Heart left ventricle (tissue), 16 donors: Measurements from ENCODE around the gene DLG1. TPM values are rescaled to one million over a fixed set of nuclear protein-coding genes. Genes with fewer than 3 reads are reported as not detected.

Source experiments
- ATAC-seq, 4 donors: fragments of 200-7000 bp; cut with Tn5 transposase; one replicate each; pipeline ENCODE4 v1.9.1; 2020 to 2022; ENCODE audit warnings: moderate library complexity in 4 of 4, mild to moderate bottlenecking in 3 of 4, moderate number of reproducible peaks in 1 of 4
- DNase-seq, 5 donors: peaks; one replicate each; pipeline ENCODE4 v3.0.0-alpha.2; 2020
- H3K27ac ChIP-seq, 12 donors: fragments of 200-600 bp; sonication (generic) in 4 of 12; one replicate each; pipeline versions ENCODE4 v1.5.0 to v1.8.0; 2016 to 2022; ENCODE audit warnings: mild to moderate bottlenecking in 2 of 12
- H3K27me3 ChIP-seq, 9 donors: fragments of 200-600 bp; sonication (generic) in 2 of 9; one replicate each; pipeline versions ENCODE4 v1.5.1 to v1.8.0; 2016 to 2022; ENCODE audit warnings: mild to moderate bottlenecking in 3 of 9
- H3K36me3 ChIP-seq, 9 donors: fragments of 200-600 bp; sonication (generic) in 2 of 9; one replicate each; pipeline versions ENCODE4 v1.5.0 to v1.8.0; 2018 to 2022; ENCODE audit warnings: mild to moderate bottlenecking in 2 of 9
- H3K4me1 ChIP-seq, 12 donors: fragments of 200-600 bp; sonication (generic) in 4 of 12; one replicate each; pipeline versions ENCODE4 v1.5.0 to v1.8.0; 2016 to 2022; ENCODE audit warnings: mild to moderate bottlenecking in 3 of 12
- H3K4me3 ChIP-seq, 12 donors: fragments of 200-600 bp; sonication (generic) in 4 of 12; one replicate each; pipeline versions ENCODE4 v1.5.0 to v1.8.0; 2017 to 2022; ENCODE audit warnings: mild to moderate bottlenecking in 9 of 12, moderate library complexity in 4 of 12
- H3K9me3 ChIP-seq, 12 donors: fragments of 200-600 bp; sonication (generic) in 4 of 12; one replicate each; pipeline versions ENCODE4 v1.5.0 to v1.8.0; 2016 to 2022; ENCODE audit warnings: mild to moderate bottlenecking in 1 of 12
- POLR2A ChIP-seq, 2 donors: fragments of 450-650 bp; IDR thresholded peaks; one replicate each; pipeline ENCODE4 v1.6.1; 2017; ENCODE audit warnings: antibody characterized with exemption in 2 of 2, mild to moderate bottlenecking in 2 of 2, moderate library complexity in 2 of 2
- WGBS, 4 donors: extraction: QIAGEN DNeasy Blood & Tissue Kit in 2 of 4; methylation state at CpG; one replicate each; pipeline versions ENCODE4 v1.1.5 to v1.1.7; 2013 to 2018; 5-methylcytosine and 5-hydroxymethylcytosine counted together
- intact Hi-C, 10 donors: fragments of 100-400 bp; cut with DNase I; formaldehyde crosslinking; loops; one replicate each; pipeline versions ENCODE4 v1.11.1 to v1.14.2; 2022
- polyA plus RNA-seq, 2 donors: library from polyadenylated mRNA; stranded (reverse); fragments of 200-250 nt; gene quantifications; one replicate each; pipeline ENCODE4 v1.2.3, GENCODE V29; 2013
- total RNA-seq, 9 donors: library from RNA; depleted of rRNA in 2 of 9; stranded (reverse); fragments of >200 nt in 2 of 9; fragmentation: NEBNext Ultra II Directional in 3 of 9; extraction: Animal tissue kit (Norgen Biotek cat#: 25700) in 3 of 9; gene quantifications; one replicate each; pipeline versions ENCODE4 v1.1.0 to v1.2.4, GENCODE V29; 2016 to 2023
- TF ChIP-seq, protein P1 (sequence below), 12 donors: fragments of 200-600 bp; sonication (generic) in 4 of 12; IDR thresholded peaks; one replicate each; pipeline versions ENCODE4 v1.5.0 to v1.8.0; 2018 to 2022; ENCODE audit warnings: antibody characterized with exemption in 12 of 12, mild to moderate bottlenecking in 5 of 12
- donor health status: ischemic (EF 13 %, LVEDD 7.1; RV severe dilation, severe dysfunction).
- donor health status: healthy with polysubstance abuse.
- donor health status: DM: no; HTN: yes; CAD: no.
- donor health status: DM: no; HTN: no; CAD: no.
- donor health status: ischemic (EF 25% LVEDD 6.9; RV normal size, moderate dysfunction).
- donor health status: ischemic (EF 25% LVEDD 5.7; RV mildly dilated, moderate dysfunction).
- donor health status: healthy.
- donor health status: DM: yes; HTN: yes; CAD: no.
- donor health status: ischemic (EF 35%, LVEDD 5.7; RV mildly dilated, moderate dysfunction).
- donor health status: nonischemic (EF 11% LVEDD 7.7; RV severe dilation, severe dysfunction).
- donor health status: DM: yes; HTN: yes; CAD: no.
- donor health status: PGD.
- donor health status: ischemic (EF 29% LVEDD 5.4; RV normal size, mild dysfunction).
- donor health status: nonischemic (EF 23%, LVEDD 6.1; RV moderate dilation, normal function).

The DLG1 gene
- total and polyA plus RNA-seq, 11 donors: 17.4 to 151 (median 63.6) TPM

DNA sequence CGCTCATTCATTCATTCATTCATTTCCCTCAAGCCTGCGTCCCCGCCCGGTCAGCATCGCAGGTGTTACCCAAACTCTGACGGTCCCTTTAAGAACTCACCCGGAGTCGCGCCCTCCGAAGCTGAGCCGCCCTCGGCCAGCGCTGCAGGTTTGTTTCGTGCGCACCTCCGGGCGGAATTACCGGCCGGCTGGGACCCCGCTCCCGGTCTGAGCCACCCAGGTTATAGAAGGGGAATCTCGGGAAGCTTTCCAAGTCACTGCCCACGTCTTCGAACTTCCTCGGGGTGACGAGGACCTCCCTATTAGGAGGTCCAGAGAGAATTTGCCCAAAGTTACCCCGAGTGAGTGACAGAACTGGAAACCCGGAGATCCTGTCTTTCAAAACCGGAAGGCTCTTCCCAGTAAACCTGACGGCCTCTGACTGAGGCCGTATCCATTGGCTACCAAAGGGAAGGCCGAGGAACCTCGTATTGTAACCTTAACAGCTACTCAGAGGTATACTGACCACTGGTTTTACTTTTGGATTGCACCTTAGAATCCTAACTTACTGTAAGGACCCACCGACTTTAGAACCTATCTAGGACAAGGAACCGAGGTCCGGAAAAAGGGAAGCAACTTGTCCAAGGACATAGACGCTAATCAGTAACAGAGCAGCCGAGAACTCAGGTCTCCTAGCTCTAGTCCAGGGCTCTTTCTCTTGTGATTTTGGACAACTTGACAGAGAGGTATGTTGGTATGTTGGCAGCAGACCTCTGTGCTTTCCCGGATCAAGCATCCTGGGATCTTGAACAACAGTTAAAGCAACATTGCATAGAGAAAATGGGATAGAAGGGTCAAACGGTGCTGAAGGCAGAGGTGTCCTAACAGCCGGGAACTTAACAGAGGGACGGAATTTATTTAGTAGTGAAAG lies 788 bp upstream of the DLG1 start:
- Histone ChIP-seq H3K36me3 (peaks cover 0 to 22% (median 5%) of the 10 kb centered on the region in 9 donors), H3K9me3 (no peaks in the 10 kb centered on the region), H3K27ac (peak overlapping the region in 11 of 12 donors; percentile 88 to 97 (median 93)), H3K4me1 (peaks cover 0 to 29% (median 13%) of the 10 kb centered on the region in 12 donors), H3K27me3 (no peaks in the 10 kb centered on the region), H3K4me3 (peak overlapping the region; percentile 51 to 100 (median 92))
- TF ChIP-seq POLR2A (IDR thresholded peaks at IDR 0.05): no peak
- TF ChIP-seq, protein P1, sequence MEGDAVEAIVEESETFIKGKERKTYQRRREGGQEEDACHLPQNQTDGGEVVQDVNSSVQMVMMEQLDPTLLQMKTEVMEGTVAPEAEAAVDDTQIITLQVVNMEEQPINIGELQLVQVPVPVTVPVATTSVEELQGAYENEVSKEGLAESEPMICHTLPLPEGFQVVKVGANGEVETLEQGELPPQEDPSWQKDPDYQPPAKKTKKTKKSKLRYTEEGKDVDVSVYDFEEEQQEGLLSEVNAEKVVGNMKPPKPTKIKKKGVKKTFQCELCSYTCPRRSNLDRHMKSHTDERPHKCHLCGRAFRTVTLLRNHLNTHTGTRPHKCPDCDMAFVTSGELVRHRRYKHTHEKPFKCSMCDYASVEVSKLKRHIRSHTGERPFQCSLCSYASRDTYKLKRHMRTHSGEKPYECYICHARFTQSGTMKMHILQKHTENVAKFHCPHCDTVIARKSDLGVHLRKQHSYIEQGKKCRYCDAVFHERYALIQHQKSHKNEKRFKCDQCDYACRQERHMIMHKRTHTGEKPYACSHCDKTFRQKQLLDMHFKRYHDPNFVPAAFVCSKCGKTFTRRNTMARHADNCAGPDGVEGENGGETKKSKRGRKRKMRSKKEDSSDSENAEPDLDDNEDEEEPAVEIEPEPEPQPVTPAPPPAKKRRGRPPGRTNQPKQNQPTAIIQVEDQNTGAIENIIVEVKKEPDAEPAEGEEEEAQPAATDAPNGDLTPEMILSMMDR (IDR thresholded peaks at IDR 0.05): no peak
- 8 to 15% (median 9%) methylated on average over 29 to 42 of the region's 42 CpGs for WGBS, 4 donors
- peak; percentile 26 to 69 (median 47) for DNase-seq
- peak in 3 of 4 donors; percentile 8 to 44 (median 28) for ATAC-seq
- intact Hi-C loops: loop anchor here in 6 of 10 donors (2.0 to 10.0 kb wide), 5 partner anchors 53 to 158 kb away; no protein-coding TSS in a partner anchor

DNA sequence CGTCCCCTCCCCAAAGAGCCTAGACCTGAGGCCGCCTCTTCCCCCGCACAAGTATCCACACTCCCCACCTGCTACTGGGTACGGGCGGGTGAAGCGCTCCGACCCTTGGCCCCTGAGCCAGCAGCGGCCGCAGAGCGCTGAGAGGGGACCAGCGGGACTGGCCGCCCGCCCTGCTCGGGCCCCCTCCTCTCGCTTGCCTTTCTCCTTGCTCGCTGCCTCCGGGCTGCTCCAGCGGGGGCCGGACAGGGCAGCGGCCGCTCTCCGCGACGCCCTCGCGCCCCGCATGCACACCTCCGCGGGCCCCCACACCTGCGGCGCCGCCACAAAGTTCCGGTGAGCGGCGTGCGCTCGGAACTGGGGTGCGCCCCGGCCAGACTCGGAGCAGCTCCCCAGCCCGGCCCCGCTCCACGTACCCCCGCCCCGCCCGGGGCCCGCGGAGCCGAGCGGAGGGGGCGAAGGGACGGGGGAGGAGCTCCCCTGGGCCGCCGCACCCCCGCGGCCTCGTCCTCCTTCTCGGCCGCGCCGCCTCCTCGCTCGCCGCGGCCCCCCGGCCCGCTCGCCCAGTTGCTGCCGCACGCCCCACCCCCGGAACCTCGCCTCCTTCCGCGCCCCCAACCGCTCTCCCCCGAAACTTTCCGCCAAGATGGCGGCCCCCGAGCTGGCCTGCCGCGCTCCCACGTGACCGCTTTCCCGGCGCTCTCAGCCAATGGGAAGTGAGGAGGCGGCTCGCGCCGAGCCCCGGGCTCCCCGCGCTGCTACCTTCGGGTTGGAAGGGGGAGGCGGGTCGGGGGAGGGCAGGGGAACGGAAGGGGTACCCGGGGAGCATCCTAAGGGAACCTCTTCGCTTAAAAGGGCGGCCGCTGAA lies 704 bp downstream of the DLG1 start:
- peak overlapping the region; percentile 51 to 100 (median 92) for H3K4me3 ChIP-seq
- DNase-seq (peak; percentile 90 to 95 (median 93)), ATAC-seq (peak; percentile 81 to 95 (median 94))
- H3K9me3 ChIP-seq: no peaks in the 10 kb centered on the region
- H3K27me3 ChIP-seq: no peaks in the 10 kb centered on the region
- peaks cover 0 to 41% (median 13%) of the 10 kb centered on the region in 12 donors for H3K4me1 ChIP-seq
- 0 to 1% (median 1%) methylated on average over 18 to 100 of the region's 100 CpGs for WGBS, 4 donors
- intact Hi-C loops: loop anchor here in 6 of 10 donors (2.0 to 10.0 kb wide), 5 partner anchors 55 to 160 kb away; no protein-coding TSS in a partner anchor
- TF ChIP-seq POLR2A (IDR thresholded peaks at IDR 0.05): peak in 1 of 2 donors; percentile 32
- TF ChIP-seq, protein P1 (IDR thresholded peaks at IDR 0.05): no peak
- peak overlapping the region; percentile 86 to 97 (median 92) for H3K27ac ChIP-seq
- H3K36me3 ChIP-seq: peaks cover 0 to 34% (median 7%) of the 10 kb centered on the region in 9 donors

DNA sequence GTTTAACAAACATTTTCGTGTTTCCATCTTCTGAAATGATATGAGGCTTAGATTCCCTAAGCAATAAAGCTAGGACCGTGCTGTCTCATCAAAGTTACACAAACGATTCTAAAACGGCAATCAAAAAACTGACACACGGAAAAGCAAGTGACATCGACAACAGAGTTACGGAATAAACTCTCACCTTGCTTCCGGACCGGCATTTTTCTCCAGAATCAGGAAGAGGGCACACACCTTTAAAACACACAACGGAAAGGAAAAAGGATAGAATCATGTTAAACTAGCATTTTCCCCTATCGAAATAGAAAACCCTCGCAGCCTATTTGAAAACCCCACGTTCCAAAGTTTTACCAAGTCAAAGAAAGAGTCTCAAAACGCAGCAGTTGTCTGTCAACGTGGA lies 1.4 kb downstream of the DLG1 start:
- H3K27ac ChIP-seq: peak overlapping the region; percentile 86 to 97 (median 92)
- DNase-seq (no peak), ATAC-seq (no peak)
- H3K36me3 ChIP-seq: peaks cover 0 to 41% (median 11%) of the 10 kb centered on the region in 9 donors
- H3K4me3 ChIP-seq: peak overlapping the region; percentile 51 to 100 (median 92)
- H3K4me1 ChIP-seq: peaks cover 0 to 47% (median 13%) of the 10 kb centered on the region in 12 donors
- no peak for TF ChIP-seq POLR2A (IDR thresholded peaks at IDR 0.05)
- TF ChIP-seq, protein P1 (IDR thresholded peaks at IDR 0.05): no peak
- intact Hi-C loops: loop anchor here in 6 of 10 donors (5.0 to 10.0 kb wide), 3 partner anchors 55 to 160 kb away; no protein-coding TSS in a partner anchor
- WGBS, 4 donors: 1 to 2% (median 1%) methylated on average over 15 of the region's 15 CpGs
- H3K27me3 ChIP-seq: no peaks in the 10 kb centered on the region
- H3K9me3 ChIP-seq: no peaks in the 10 kb centered on the region
